Keratinocyte (primary cell): ENCODE data around the gene TRDN. TPM values are rescaled to one million over a fixed set of nuclear protein-coding genes. Genes with fewer than 3 reads are reported as not detected.

Source experiments
- DNase-seq: peaks from one replicate; pipeline ENCODE4 v3.0.0-alpha.2; 2011; ENCODE audit warnings: low read depth, missing footprints, low spot score
- FAIRE-seq: peaks from 2 replicates; lab custom pipeline; 2011; peaks lifted over from hg19 to GRCh38; lab: Jason Lieb, UNC
- H2AFZ ChIP-seq: 2 replicates; pipeline ENCODE4 v1.6.0; 2012; ENCODE audit warnings: low read length, control low read depth, inconsistent platforms; ENCODE audit not compliant: control insufficient read depth
- H3K27ac ChIP-seq: 2 replicates; pipeline ENCODE4 v1.5.1; 2011; ENCODE audit warnings: low read length; ENCODE audit not compliant: control insufficient read depth, insufficient read depth
- H3K27me3 ChIP-seq: 3 replicates; pipeline ENCODE4 v1.6.0; 2011; ENCODE audit warnings: low read length; ENCODE audit not compliant: control insufficient read depth, insufficient read depth; ENCODE audit errors: extremely low read depth
- H3K36me3 ChIP-seq, 2 experiments: 2 replicates in 1 of 2; 3 replicates in 1 of 2; pipeline ENCODE4 v1.5.1; 2011; ENCODE audit warnings: low read length in 2 of 2, mild to moderate bottlenecking in 1 of 2; ENCODE audit not compliant: control insufficient read depth in 2 of 2, insufficient read depth in 2 of 2; ENCODE audit errors: extremely low read depth in 1 of 2
- H3K4me1 ChIP-seq: 3 replicates; pipeline ENCODE4 v1.5.1; 2011; ENCODE audit warnings: low read length; ENCODE audit not compliant: control insufficient read depth, insufficient read depth; ENCODE audit errors: extremely low read depth
- H3K4me2 ChIP-seq: 3 replicates; pipeline ENCODE4 v1.6.0; 2011; ENCODE audit warnings: low read depth, low read length; ENCODE audit not compliant: control insufficient read depth, insufficient read depth; ENCODE audit errors: extremely low read depth
- H3K4me3 ChIP-seq, 3 experiments: fragments of 200-600 bp in 1 of 3; sonication (generic) in 1 of 3; 2 replicates in 2 of 3; 3 replicates in 1 of 3; pipeline ENCODE4 v1.5.1; 2011 to 2016; ENCODE audit warnings: low read length in 3 of 3, mild to moderate bottlenecking in 3 of 3, control low read depth in 2 of 3, inconsistent platforms in 1 of 3, low read depth in 1 of 3, mixed read lengths in 1 of 3, mixed run types in 1 of 3, moderate library complexity in 1 of 3; ENCODE audit not compliant: control insufficient read depth in 2 of 3, insufficient read depth in 2 of 3; ENCODE audit errors: extremely low read depth in 1 of 3
- H3K79me2 ChIP-seq: 2 replicates; pipeline ENCODE4 v1.6.0; 2012; ENCODE audit warnings: low read length; ENCODE audit not compliant: control insufficient read depth, insufficient read depth
- H3K9ac ChIP-seq: 3 replicates; pipeline ENCODE4 v1.6.0; 2011; ENCODE audit warnings: low read length; ENCODE audit not compliant: control insufficient read depth, insufficient read depth; ENCODE audit errors: extremely low read depth
- H3K9me1 ChIP-seq: 3 replicates; pipeline ENCODE4 v1.6.0; 2011; ENCODE audit warnings: low read length; ENCODE audit not compliant: control insufficient read depth, insufficient read depth; ENCODE audit errors: extremely low read depth
- H3K9me3 ChIP-seq: 2 replicates; pipeline ENCODE4 v1.5.1; 2012; ENCODE audit warnings: low read depth, low read length; ENCODE audit not compliant: control insufficient read depth
- H4K20me1 ChIP-seq: 3 replicates; pipeline ENCODE4 v1.6.0; 2011; ENCODE audit warnings: low read length; ENCODE audit not compliant: control insufficient read depth, insufficient read depth; ENCODE audit errors: extremely low read depth
- CTCF ChIP-seq, 3 experiments: IDR thresholded peaks in 1 of 3; conservative IDR thresholded peaks in 1 of 3; optimal IDR thresholded peaks in 1 of 3; 2 replicates in 2 of 3; 3 replicates in 1 of 3; pipeline versions ENCODE3 to v1.5.1; 2011; ENCODE audit warnings: low read length in 3 of 3, mild to moderate bottlenecking in 3 of 3, moderate library complexity in 2 of 3, control low read depth in 1 of 3, inconsistent platforms in 1 of 3; ENCODE audit not compliant: insufficient read depth in 2 of 3; ENCODE audit errors: extremely low read depth in 1 of 3
- EZH2 ChIP-seq: IDR thresholded peaks from one replicate; pipeline ENCODE4 v1.6.1; 2012; ENCODE audit warnings: inconsistent platforms, mild to moderate bottlenecking, low read length, moderate library complexity
- dilution Hi-C: fragments of 300-500 bp; cut with MboI; formaldehyde crosslinking; loops from one replicate; pipeline ENCODE4 v1.7.0; 2020; ENCODE audit warnings: low sequenced_read_pairs; ENCODE audit not compliant: extremely low pct_ligation_motif_present
- polyA plus RNA-seq, 5 experiments: library from polyadenylated mRNA; depleted of rRNA in 3 of 5; stranded (reverse) in 3 of 5; stranded (forward) in 1 of 5; unstranded in 1 of 5; fragments of >200 nt; gene quantifications; 1 replicate in 1 of 5; 2 replicates in 3 of 5; 3 replicates in 1 of 5; pipeline versions ENCODE4 v1.2.1 to v1.2.3, GENCODE V29; 2011 to 2012; ENCODE audit warnings: missing spikeins in 2 of 5, low read depth in 1 of 5, low replicate concordance in 1 of 5

Gene TRDN
- polyA plus RNA-seq, 1 donor (not counting 4 experiments of a cell fraction or from before 2014, with no cell fraction given), result not detected

- no peak for DNase-seq
- Histone ChIP-seq H3K9me3 (no peaks in the 10 kb centered on the region), H3K4me1 (no peaks in the 10 kb centered on the region), H3K9me1 (no peaks in the 10 kb centered on the region), H4K20me1 (no peaks in the 10 kb centered on the region), H3K4me3 (no peak overlapping the region), H3K27ac (no peak overlapping the region), H2AFZ (no peak overlapping the region), H3K4me2 (no peak overlapping the region), H3K36me3 (no peaks in the 10 kb centered on the region), H3K79me2 (no peaks in the 10 kb centered on the region), H3K9ac (no peak overlapping the region), H3K27me3 (no peaks in the 10 kb centered on the region)
- no peak for FAIRE-seq
- dilution Hi-C loops, result no loop called here
- TF ChIP-seq CTCF (optimal IDR thresholded peaks at IDR 0.05 in 1 of 3, IDR thresholded peaks at IDR 0.05 in 1 of 3, conservative IDR thresholded peaks at IDR 0.05 in 1 of 3; ENCODE audit: extremely low read depth in 1 of 3, insufficient read depth in 2 of 3, low read length in 3 of 3), result no peak
- TF ChIP-seq EZH2, result no peak
Observed at GRCh38 chr6:123533862-123534648, 102.7 kb downstream of the TRDN start.

GRCh38 chr6:123529843-123530242 is 106.9 kb downstream of the TRDN start:
- no peak for DNase-seq

More at GRCh38 chr6:123529843-123530242, 106.9 kb downstream of the TRDN start:
- TF ChIP-seq EZH2, result no peak
- H3K4me1 ChIP-seq, result no peaks in the 10 kb centered on the region
- H2AFZ ChIP-seq, result no peak overlapping the region
- H3K9ac ChIP-seq, result no peak overlapping the region
- H3K4me2 ChIP-seq, result no peak overlapping the region
- no peaks in the 10 kb centered on the region for H3K79me2 ChIP-seq
- no peak overlapping the region for H3K27ac ChIP-seq
- no peaks in the 10 kb centered on the region for H3K27me3 ChIP-seq
- H3K9me3 ChIP-seq, result no peaks in the 10 kb centered on the region
- H3K4me3 ChIP-seq, result no peak overlapping the region
- no peaks in the 10 kb centered on the region for H3K36me3 ChIP-seq
- H3K9me1 ChIP-seq, result no peaks in the 10 kb centered on the region
- H4K20me1 ChIP-seq, result no peaks in the 10 kb centered on the region
- no peak for FAIRE-seq
- dilution Hi-C loops, result no loop called here
